Uterus (tissue), 2 donors: ENCODE results near the gene RPL29.

Source experiments
- POLR2A ChIP-seq, 2 donors: fragments of 450-650 bp; IDR thresholded peaks; one replicate each; pipeline ENCODE4 v1.6.1; 2016; ENCODE audit warnings: antibody characterized with exemption in 2 of 2, mild to moderate bottlenecking in 1 of 2, moderate library complexity in 1 of 2
- TF ChIP-seq, protein P1 (sequence below), 4 experiments: fragments of 200-600 bp in 2 of 4; fragments of 450-650 bp in 2 of 4; sonication (generic) in 2 of 4; IDR thresholded peaks; one replicate each; pipeline ENCODE4 v1.5.1; 2016 to 2019; ENCODE audit warnings: antibody characterized with exemption in 4 of 4, mild to moderate bottlenecking in 2 of 4, moderate library complexity in 1 of 4

DNA sequence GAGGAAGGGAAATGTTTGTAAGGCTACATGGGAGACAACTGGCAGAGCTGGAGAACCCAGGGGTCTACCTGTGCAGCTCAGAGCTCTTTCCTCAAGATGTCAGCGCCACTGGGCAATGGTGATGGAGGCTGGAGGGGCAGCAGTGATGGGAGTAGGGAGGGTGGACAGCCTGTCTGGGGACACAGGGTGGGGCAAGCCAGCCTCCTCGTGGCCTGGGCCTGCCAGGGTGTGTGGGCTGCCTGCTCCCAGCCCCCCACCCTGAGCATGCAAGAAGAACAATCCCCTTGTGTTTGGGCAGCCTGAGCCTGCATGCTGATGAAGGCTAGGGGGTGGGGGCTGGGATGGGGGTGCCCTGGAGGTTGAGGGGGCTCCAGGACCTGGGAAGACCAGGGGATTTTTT is 29.7 kb downstream of the RPL29 start:
- TF ChIP-seq, protein P1, sequence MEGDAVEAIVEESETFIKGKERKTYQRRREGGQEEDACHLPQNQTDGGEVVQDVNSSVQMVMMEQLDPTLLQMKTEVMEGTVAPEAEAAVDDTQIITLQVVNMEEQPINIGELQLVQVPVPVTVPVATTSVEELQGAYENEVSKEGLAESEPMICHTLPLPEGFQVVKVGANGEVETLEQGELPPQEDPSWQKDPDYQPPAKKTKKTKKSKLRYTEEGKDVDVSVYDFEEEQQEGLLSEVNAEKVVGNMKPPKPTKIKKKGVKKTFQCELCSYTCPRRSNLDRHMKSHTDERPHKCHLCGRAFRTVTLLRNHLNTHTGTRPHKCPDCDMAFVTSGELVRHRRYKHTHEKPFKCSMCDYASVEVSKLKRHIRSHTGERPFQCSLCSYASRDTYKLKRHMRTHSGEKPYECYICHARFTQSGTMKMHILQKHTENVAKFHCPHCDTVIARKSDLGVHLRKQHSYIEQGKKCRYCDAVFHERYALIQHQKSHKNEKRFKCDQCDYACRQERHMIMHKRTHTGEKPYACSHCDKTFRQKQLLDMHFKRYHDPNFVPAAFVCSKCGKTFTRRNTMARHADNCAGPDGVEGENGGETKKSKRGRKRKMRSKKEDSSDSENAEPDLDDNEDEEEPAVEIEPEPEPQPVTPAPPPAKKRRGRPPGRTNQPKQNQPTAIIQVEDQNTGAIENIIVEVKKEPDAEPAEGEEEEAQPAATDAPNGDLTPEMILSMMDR (IDR thresholded peaks at IDR 0.05) = no peak
- TF ChIP-seq POLR2A (IDR thresholded peaks at IDR 0.05) = no peak
